NCI-H2196 treated with DMSO at 0.1 percent for 48 hours (cell line): ENCODE measurements around the gene PTPN5.

ENCODE experiments used
- DNase-seq: peaks from one replicate; lab custom pipeline; 2025; ENCODE audit not compliant: unreplicated experiment; lab: John Stamatoyannopoulos, UW

PTPN5 gene

DNA sequence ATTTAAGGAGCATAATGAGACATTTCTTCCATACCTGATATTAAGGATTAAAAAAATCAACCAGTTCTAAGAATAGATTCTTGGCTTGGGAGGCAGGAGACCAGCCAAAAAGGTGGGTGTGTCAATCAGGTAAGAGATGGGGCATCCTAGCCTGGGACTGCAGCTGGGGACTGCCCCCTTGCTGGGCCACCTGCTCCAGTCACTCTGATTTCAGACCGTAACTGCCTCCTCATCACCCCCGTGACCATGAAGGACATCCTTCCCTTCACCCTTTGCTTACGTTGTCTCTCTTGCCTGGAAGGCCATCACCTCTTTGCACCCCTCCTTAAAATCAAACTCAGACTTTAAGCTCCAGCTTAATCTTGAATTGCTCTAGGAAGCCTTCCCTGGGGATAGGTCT is 17.9 kb downstream of the PTPN5 start:
- no peak for DNase-seq

DNA sequence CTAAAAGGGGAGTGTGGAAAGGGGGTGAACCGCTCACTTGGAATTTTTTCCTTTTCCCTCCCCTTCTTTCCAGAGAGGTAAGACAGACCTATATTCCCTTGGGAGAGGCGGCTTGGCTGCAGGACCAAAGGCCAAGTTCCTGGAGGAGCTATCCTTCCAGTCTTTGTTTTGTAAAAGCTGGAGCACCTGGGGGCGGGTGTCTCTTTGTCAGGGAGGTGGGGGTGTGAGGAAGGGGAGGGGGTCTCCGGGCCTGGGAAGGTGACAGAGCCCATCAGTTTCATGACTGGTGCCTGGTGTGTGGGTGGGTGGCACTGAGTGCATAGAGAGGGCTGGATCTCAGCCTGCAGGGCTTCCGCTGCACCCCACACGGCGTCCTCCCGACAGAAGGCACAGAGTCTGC is 18.5 kb downstream of the PTPN5 start:
- DNase-seq: no peak

DNA sequence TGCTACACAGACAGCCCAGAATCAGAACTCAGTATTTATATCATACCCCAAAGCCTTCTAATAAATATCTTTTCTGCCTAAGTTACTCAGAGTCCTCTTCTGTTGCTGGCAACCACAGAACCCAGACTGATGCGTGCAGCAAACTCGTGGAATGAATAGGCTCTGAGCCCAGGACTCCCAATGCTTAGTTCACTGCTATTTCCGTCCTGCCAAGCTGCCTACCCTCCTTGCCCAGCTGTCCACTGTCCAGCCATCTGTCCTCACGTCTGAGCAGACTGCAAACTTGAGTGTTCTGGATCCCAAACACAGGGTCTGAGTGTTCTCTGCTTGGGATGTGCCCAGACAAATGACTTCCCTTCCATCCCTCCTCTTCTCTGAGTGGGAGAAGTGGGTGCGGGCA is 19.4 kb downstream of the PTPN5 start:
- DNase-seq: no peak

DNA sequence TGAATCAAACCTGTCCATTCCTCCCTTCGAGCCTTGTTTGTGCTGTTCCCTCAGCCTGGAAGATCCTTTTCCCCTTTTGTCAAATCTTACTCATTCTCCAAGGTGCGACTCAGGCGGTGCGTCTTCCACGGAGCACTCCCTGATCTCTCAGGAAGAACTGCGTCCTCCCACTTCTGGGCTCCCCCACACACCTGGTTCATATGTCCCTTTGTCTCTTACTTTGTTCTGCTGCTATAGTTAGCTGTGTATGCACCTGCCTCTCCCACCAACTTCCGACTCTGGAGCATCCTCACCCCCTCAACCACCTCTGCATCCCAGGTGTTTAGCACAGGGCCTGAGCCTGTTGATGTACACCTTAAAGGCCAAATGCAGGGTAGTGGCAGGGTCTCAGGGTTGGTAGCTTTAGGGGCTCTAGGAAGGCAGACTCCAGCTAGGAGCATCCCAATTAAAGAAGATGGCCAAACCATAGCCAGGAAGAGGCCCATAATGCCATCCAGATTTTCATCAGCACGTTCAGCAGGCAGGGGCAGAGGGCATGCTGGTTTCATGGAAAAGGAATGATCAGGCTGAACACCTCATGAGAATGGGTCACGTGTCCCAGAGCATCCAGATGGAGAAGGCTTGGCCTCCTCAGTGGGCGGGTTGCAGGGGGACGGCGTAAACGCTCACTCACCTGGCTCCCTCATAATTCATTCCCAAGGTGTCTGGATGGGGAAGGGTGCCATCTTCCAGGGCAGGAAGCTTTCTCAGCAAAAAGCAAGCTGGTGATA is 20.1 kb downstream of the PTPN5 start:
- no peak for DNase-seq

DNA sequence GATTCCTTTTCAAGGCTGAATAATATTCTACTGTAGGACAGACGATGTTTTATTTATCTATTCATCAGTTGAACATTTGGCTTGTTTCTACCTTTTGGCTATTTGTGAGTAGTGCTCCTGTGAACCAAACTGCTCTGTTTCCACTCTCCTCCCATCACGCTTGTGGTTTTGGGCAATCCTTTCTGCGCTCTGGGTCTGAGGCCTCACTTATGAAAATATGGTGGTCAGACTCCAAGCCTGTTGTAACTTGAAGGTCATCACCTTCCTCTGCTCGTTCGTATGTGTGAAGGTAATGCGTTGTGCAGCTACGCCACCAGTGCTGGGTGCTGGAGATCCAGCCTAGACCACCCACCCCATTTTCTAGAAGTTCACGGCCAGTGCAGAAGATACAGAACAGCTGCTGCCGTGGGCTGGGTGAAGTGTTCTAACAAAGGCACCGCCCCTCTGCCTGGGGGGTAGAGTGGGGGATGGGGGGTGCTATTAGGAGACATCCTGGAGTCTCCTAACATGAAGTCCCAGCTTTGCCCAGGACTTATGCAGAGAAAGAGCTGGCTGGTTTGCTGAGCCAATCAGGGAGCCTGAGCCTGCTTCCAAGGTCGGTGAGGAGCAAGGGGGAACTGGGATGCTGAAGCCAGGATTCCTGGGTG is 21.0 kb downstream of the PTPN5 start:
- DNase-seq: no peak

DNA sequence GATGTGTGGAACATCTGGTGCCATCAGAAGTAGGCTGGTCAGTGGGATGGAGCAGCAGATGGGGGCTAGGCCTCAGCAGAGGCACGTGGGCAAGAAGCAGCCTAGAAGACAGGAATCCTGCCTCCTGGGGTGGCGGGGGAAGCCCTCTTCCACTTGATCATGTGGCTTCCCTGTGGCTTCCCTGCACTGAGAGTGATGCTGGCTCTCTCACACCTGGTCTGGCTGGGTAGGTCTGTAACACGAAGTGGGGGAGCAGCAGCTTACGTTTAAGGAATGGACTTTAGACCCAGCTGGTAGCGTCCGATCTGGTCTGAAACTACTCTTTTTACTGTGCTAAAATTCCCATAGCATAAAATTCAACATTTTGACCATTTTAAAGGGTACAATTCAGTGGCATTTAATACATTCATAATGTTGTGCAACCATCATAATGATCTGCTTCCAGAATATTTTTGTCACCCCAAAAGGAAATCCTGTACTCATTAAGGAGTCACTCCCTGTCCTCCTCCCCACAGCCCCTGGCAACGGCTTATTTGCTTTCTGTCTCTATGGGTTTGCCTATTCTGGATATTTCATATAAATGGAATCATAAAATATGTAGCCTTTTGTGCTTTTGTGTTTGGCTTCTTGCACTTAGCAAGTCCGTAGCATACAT is 21.7 kb downstream of the PTPN5 start:
- no peak for DNase-seq

DNA sequence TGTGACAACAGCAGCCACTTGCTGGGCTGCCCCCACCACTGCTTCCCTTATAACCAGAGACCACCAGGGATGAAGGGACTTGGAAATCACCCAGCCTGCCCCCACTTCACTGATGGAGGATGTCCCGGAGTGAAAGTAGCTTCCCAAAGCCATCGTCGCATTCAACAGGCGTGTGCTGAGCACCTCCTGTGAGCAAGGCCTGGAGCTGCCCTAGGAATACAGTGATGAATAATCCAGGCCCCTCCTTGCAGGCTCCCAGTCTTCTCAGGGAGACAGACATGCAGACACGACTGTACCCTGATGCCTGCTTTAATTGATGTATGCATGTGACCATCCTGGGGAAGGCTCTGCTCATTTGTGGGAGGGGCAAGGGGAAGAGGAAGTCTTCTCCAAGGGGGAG is 22.6 kb downstream of the PTPN5 start:
- DNase-seq: no peak

DNA sequence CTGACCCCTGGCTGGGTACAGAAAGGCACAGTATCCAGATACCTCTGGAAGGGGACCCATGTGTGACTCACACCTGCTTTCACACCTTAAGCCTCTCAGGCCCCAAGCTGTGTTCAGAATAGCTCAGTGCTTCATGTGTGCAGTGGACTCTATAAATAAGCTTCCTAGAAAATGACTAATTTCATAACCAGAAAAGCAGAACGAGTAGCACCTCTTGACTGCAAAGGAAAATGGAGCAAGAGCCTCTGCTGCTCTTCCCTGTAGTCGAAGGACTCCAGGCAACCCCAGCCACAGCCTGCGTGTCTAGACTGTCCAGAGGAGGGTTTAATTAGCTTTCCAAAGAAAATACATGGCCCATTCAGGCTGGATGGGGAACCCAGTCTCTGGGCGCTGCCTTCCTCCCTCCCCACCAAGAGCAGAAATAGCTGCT is 23.1 kb downstream of the PTPN5 start:
- no peak for DNase-seq

DNA sequence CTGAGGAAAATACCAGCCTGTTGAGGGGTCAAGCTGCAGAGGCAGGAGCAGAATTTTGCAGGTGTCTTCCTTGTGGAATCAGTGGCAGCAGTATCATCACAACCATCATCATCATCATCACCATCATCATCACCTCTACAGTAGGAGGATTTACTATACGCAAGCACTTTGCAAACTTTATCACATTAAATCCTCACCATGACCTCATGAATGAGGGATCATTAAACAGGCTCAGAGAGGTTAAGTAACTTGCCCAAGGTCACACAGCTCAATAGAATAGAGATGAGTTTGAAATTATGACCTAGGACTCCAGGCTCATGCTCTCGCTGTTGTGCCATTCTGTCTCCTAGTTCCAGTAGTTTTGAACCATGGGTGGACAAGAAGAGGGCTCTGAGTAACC is 25.6 kb downstream of the PTPN5 start:
- DNase-seq: no peak

DNA sequence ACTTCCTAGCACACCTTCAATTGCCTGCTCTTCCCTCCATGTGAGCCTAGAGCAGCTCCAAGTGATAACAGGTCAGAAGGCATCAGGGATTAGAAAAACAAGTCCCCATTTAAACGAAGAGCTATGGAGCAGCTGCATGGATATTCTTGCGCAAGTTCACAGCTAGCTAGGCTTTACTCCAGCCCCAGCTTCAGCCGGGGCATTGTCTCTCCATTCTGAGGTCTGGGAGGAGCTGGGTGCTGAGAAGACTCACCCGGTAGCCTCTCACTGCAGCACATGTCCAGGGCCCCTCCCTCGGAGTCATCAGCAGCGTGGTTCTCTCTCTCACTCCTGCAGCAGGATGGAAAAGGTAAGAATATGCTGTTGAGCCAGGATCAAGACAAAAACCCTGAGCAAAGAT is 26.0 kb downstream of the PTPN5 start:
- DNase-seq: no peak

DNA sequence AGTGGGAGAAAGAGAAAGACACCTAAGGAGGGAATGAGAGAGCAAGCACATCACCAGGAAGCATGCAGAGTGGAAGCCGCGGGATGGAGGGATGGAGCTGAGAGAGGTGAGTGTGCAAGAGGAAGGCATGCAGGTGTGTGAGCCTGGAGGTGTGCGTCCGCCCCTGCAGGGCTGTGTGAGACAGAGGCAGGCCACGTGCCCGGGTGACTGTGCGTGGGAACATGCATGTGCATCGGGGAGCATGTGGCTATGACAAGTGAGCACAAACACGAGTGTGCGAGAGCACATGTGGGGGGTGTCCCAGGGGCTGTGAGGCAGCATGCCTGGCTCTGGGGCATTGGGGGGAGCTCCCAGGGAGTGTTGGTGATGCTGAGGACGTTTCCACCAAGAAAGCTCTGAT is 29.9 kb downstream of the PTPN5 start:
- no peak for DNase-seq

DNA sequence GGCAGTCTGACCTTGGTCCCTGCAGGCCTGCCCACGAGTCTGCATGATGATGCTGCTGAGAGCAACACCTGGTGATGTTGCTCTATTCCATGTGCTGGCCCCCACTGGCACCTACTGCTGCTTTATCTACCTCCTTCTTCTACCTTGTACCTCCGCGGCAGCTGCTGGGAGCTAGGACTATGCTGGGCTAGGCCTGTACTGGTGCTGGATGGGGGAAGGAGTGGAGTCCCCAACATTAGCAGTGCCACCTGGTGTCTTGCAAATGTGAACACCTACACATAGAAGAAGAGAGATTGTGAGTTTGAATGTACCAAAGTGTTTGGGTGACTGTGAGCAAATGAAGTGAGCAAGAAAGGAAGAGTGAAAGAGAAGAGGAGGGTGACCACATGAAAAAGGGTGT is 30.5 kb downstream of the PTPN5 start:
- DNase-seq: no peak

DNA sequence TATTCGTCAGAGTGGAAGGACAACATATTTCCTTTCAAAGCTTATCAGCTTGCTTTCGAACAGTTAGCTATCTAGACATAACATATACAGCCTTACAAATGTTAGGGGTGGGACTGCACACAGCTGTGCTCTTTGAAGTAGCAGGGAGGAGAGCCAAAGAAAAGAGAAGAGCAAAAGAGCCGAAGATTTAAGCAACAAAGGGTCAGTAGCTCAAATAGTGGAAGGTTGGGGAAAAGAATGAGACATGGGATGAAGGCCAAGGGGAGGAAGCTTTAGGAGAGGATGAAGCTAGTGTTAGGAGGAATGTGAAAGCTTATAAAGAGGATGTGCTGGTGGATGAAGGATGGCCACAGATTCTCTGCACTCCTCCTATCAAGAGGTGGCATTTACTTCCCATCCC is 33.8 kb downstream of the PTPN5 start:
- DNase-seq: no peak

DNA sequence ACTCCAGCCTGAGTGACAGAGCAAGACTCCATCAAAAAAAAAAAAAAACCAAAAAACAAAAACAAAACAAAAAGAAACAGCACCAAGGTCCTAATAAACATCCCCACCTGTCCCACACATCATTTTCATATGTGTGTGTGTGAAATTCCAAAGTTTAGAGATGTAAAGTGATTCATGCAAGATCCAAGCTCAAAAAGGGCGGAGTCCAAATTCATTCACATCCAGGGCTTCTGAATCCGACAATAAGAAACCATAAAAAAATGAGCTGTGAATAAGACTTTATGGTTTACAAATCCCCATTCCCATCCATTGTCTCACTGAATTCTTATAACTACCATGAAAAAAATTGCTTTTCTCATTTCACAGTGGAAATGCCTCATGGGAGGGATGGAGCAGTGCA is 34.7 kb downstream of the PTPN5 start:
- DNase-seq: no peak

DNA sequence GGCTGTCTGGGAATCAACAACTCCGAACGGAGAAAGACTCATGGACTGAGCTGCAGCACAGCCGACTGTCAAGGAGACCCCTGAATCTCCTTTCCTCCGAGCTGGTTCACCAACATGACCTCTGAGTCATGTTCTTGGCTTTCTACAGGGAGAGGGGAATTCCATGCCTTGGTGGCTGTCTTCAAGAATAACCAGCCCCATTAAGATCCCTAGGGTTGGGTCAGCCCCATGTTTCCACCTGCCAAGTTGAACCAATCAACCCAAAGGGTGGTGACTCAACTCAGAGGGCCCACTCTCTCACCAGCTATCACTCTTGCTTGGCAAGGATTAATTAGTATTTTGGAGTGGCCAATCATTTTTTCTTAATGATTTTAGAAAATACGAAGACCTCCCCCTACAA is 37.3 kb downstream of the PTPN5 start:
- no peak for DNase-seq

DNA sequence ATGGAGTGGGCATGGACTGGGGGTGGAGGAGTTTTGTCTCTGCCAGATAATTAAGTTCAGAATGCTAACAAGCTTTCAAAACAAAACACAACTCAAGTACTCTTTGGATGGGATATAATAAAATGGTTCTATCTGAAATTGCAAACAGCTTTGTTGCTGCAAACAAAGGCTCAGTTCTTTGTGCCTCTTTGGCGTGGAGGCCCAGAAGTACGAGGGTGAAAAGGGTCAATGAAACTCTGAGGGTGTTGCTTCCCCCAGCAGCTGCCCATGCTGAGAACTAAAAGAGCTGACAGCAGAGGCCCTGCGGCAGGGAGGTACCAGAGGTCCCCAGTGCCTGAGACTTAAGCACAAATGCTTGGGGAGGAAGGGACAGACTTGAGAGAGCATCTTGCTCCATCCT is 39.1 kb downstream of the PTPN5 start:
- DNase-seq: no peak

DNA sequence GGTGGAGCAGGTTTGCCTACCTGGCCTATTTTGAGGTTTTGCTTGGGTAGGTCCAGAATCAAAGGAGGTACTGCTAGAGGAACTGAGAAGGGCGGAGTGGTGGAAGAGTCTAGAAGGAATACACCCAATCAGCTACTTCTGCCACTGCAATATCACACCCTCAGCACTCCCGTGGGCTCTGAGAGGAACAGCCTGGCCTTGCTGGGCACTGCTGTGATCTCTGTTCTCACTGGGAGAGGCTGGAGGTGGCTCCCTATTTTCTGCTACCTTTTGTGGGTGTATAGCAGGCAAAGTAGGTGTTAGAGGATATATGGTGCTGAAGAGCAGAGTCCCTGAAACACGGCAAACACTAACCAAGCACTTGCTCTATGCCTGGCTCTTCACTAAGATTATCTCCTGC is 40.7 kb downstream of the PTPN5 start:
- no peak for DNase-seq

DNA sequence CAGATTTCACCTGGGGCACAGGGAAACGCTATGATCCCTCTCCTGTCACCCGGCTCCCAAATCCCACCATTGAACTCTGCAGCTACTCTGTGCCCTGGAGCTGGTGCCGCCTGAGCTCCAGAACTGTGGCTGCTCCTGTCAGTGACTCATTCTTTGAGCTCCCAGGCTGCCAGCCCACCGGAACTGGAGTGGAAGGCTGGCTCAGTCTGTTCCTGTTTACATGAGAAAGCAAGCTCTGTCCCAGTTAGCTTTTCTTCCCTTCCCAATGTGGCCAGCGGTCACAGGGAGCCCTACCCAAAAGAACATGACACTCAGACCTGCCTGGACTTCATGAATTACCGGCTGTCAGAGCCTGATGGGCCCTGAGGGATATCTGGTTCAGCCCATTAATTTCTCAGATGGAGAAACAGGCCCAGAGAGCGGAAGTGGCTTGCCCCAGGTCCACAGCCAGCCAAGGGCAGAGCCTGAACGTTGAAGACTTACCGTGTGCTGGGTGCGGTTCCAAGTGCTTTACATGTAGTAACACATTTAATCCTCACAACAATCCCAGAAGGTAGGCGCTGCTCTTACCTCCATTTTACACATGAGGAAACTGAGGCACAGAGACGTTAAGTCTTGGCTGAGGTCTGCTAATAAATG is 41.8 kb downstream of the PTPN5 start:
- DNase-seq: no peak

DNA sequence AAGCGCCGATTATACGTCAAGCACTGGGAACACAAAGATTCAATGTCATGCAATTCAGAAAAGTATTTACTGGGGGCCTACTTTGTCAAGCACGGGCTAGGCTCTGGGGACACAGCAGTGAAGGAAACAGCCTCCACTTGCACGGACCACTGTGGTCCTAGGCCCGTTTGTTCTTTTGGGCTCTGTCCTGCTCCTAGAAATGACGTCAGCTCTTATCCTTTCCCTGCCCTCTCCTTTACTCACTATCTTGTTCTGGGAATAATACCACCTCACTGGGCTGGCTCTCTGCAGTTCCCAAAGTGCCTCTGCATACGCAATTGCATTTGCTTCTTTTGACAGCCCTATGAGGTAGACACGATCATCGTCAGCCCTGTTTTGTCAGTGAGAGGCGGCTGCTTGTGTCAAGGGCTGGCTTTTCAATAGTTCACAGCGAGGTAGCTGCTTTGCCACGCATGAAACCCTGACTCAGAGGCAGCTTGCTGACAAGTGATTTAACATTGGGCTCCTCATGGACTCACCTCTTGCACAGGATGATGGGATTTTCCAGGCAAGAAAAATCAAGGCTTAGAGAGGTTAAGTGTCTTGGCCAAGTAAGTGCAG is 42.7 kb downstream of the PTPN5 start:
- DNase-seq: no peak

DNA sequence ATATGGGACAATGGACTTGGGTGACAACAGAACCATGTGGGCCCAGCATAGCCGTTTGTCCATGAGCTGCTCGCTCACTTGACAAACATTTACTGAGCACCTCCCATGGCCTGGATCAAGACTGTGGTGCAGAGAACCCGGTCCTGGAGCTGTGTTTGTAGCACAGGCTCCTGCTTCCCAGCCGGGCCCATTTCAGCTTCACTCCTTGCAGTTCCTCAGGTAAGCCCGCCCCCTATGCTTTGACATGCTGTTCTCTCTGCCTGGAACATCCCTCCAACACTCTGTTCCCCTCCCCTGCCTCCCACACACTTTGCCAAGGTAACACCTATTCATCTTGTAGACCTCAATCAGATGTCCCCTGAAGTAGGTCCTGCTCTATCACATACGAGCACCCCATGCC is 46.3 kb downstream of the PTPN5 start:
- DNase-seq: no peak

DNA sequence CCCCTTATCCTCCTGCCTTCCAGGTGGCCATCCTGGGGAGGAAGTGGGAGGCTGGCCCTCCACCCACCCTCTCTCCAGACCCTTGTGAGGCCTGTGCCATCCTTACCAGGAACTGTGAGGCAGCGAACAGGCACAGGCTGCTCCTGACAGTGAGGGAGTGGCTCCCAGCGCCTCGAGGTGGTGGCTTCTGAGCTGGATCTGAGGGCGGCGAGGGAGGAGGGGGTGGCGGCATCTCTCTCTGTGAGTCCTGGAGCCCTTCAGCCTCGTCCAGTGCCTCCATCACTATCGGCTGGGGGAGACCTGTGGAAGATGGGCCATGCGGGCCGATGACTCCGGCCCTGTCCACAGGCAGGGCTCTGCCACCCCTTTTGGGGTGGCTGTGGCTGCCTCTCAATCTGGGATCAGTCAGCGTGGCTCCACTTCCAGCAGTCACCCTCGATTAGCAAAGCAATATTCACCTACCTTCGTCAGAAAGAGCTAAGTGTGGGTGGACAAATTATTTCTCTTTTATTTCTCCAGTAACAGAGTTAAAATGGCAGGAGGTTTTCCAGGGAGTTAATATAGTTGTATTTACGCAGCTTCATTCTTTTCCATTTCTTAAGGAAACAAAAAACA is 47.6 kb downstream of the PTPN5 start:
- DNase-seq: no peak
